Suppressor macrophage (primary cell): ENCODE data around the gene ETV1.

Experiments used
- DNase-seq, 4 experiments: peaks; one replicate each; pipeline ENCODE4 v3.0.0-alpha.2; 2020 to 2022
- total RNA-seq, 17 experiments: gene quantifications; one replicate each; lab custom pipeline; 2026; ENCODE audit warnings: mixed read lengths in 6 of 17, inconsistent platforms in 3 of 17; lab: John Stamatoyannopoulos, UW

The ETV1 gene
- total RNA-seq = 0 to 5.7 (median 0.28) reads per million in 17 experiments

- DNase-seq = peak; percentile 15 to 56 (median 50)
Observed at GRCh38 chr7:13989126-13989948, at the start of gene ETV1. Gene ETV1, minus strand, starts transcription at chr7:13989666. Its CDS starts 614 bp downstream, at chr7:13989052.

GRCh38 chr7:14024406-14024805, 34.9 kb upstream of the ETV1 start:
- no peak for DNase-seq

- no peak for DNase-seq
Observed at GRCh38 chr7:14023838-14024237, 34.4 kb upstream of the ETV1 start.

- DNase-seq = no peak
Observed at GRCh38 chr7:14023342-14023741, 33.9 kb upstream of the ETV1 start.

GRCh38 chr7:14021069-14021468, 31.6 kb upstream of the ETV1 start:
- DNase-seq = no peak

- DNase-seq = no peak
Observed at GRCh38 chr7:14020339-14020900, 31.0 kb upstream of the ETV1 start.

- DNase-seq = no peak
Observed at GRCh38 chr7:14018751-14019150, 29.3 kb upstream of the ETV1 start.

- DNase-seq = no peak
Observed at GRCh38 chr7:14016950-14017349, 27.5 kb upstream of the ETV1 start.

- no peak for DNase-seq
Observed at GRCh38 chr7:14013898-14014297, 24.4 kb upstream of the ETV1 start.

- no peak for DNase-seq
Observed at GRCh38 chr7:14009453-14010418, 20.3 kb upstream of the ETV1 start.

GRCh38 chr7:14001139-14001538, 11.7 kb upstream of the ETV1 start:
- no peak for DNase-seq

GRCh38 chr7:14000247-14000646, 10.8 kb upstream of the ETV1 start:
- DNase-seq = no peak

- DNase-seq = no peak
Observed at GRCh38 chr7:13998866-13999265, 9.4 kb upstream of the ETV1 start.

GRCh38 chr7:13992596-13992964, 3.1 kb upstream of the ETV1 start:
- no peak for DNase-seq

GRCh38 chr7:13991791-13992595, 2.5 kb upstream of the ETV1 start:
- DNase-seq = no peak

- DNase-seq = peak; percentile 77 to 90 (median 88)
Observed at GRCh38 chr7:13990984-13991790, 1.7 kb upstream of the ETV1 start.

- DNase-seq = peak; percentile 66 to 72 (median 68)
Observed at GRCh38 chr7:13990319-13990983, 985 bp upstream of the ETV1 start.

- DNase-seq = peak in 1 of 4 experiments; percentile 2
Observed at GRCh38 chr7:13989949-13990305, 461 bp upstream of the ETV1 start.

- no peak for DNase-seq
Observed at GRCh38 chr7:13988731-13989125, 738 bp downstream of the ETV1 start.

- DNase-seq = no peak
Observed at GRCh38 chr7:13988065-13988464, 1.4 kb downstream of the ETV1 start.

- DNase-seq = no peak
Observed at GRCh38 chr7:13987395-13987794, 2.1 kb downstream of the ETV1 start.
